NCI-H524 (cell line): Measurements from ENCODE around the gene DPY19L1.
A peak's percentile ranks its signal among the peaks of the same experiment; 100 is the strongest.
"Not testable (repeated sequence)": the region's sequence is repeated elsewhere in the genome, so short reads cannot be mapped to it uniquely, and the experiment has no call there.

Experiments
- DNase-seq, 2 experiments: peaks; one replicate each; lab custom pipeline; 2025; lab: John Stamatoyannopoulos, UW

Gene DPY19L1

DNA sequence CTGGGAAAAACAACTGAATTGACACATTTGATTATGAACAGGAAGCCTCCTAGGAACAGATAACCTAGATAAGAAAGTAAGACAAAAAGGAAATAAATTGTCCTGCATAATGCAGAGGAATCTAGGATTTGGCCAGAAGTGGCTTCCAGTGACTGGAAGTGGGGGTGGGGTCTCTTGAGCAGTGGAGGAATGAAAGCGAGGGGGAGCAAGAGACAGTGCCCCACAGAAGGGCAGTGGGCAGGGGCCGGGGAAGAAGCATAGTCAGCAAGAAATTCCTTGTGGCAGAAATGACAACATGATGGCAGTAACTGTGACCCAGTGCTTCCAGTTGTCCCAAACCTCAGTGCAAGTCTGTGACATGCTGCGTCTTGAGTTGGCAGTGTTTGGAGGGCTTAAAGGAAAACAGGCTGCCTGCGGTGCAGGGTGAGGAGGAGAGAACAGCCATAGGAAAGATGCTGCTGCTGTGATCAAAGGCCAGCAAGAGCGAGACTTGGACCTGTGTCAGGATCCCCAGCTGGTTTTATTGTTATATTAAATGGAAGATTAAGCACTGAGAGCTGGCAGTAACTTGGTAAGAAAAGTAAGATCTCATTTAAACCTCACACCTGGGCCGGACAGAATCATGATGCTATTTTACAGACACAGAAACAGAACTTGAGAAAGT is 119.0 kb downstream of the DPY19L1 start:
- not testable (repeated sequence) for DNase-seq

DNA sequence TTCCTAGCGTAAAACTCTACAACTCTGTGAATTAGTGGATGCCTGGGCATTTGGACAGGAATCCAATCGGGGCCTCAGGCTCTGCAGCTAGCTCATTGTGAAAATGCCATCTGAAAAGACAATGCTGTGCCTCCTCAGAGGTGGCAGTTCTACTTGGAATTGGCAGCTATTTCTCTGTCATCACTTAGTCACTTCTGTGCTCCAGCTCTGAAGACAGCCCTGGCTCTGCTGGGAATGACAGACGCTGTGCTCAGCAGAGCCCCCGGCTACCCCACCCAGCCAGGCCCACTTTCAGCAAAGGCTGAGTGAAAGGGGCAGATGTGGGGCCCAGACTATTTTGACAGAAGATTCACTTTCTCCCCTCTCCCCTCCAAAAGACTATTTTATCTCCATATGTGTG is 119.8 kb downstream of the DPY19L1 start:
- not testable (repeated sequence) for DNase-seq

DNA sequence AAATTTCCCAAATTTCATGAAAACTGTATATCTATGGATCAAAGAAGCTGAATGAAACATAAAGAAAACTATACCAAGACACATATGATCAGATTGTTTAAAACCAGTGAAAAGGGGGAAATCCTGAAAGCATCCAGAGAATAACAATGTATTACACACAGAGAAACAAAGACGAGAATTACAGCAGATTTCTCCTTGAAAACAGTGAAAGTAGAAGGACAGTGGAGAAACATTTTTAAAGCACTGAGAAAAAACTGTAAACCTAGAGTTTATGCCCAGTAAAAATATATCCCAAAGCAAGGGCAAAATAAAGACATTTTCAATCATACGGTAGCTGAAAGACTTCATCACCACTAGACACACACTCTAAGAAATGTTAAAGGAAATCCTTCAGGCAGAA is 121.0 kb downstream of the DPY19L1 start:
- no peak for DNase-seq

DNA sequence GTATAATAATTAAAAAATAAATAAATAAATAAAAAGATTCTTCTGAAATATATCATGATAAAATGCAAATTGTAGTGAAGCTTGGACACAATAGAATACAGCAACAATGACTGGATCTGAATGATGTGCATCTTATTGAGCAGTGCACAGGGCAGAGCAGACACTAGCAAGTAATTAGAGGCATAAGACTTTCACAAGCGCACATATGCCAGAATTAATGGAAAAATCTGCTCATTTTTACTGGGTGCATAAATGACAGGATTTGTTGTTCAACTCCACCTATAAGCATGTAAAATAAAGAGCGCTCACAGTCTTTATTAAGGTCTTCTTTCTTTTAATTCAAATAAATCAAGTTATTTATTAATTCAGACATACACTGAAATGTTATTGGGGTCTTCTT is 125.0 kb downstream of the DPY19L1 start:
- DNase-seq: no peak

DNA sequence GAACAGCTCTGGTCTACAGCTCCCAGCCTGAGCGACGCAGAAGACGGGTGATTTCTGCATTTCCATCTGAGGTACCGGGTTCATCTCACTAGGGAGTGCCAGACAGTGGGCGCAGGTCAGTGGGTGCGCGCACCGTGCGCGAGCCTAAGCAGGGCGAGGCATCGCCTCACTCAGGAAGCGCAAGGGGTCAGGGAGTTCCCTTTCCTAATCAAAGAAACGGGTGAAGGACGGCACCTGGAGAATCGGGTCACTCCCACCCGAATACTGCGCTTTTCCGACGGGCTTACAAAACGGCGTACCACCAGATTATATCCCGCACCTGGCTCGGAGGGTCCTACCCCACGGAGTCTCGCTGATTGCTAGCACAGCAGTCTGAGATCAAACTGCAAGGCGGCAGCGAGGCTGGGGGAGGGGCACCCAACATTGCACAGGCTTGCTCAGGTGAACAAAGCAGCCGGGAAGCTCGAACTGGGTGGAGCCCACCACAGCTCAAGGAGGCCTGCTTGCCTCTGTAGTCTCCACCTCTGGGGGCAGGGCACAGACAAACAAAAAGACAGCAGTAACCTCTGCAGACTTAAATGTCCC is 130.9 kb downstream of the DPY19L1 start:
- DNase-seq: not testable (repeated sequence)

DNA sequence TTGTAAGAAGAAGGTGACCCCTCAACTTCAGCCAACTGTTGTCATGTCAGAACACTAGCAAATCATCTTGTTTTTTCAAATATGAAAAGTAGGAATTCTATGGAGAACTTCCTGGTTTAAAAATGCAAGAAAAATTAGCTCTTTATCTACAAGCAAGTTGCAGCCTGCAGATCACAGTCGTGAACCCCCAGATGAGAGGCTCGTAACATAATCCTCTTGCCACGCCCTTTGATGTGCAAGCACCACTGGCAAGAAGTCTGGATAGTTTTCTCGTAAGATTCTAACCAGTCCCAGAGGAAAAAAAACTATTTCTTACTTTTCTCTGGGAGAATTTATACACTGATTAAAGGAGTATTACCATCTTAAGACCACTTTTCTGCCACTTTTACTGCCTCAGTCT is 132.3 kb downstream of the DPY19L1 start:
- DNase-seq: no peak

DNA sequence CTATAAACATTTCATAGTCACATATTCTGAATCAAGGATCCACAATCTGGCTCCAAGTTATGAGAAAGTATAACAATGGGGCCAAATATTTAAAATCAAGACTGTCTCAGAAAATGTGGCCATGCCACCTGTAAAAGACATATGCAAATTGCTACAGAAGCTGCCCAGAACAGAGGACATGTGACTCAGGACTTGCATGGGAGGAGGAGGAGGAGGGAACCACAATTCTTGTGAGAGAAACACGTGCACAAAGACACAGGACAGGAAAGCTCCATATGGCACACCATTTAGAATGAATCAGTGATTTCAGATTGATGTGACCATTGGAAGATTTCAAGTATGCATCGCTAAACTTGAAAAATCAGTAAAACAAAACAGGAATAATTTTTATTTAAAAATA is 133.4 kb downstream of the DPY19L1 start:
- DNase-seq: not testable (repeated sequence)

DNA sequence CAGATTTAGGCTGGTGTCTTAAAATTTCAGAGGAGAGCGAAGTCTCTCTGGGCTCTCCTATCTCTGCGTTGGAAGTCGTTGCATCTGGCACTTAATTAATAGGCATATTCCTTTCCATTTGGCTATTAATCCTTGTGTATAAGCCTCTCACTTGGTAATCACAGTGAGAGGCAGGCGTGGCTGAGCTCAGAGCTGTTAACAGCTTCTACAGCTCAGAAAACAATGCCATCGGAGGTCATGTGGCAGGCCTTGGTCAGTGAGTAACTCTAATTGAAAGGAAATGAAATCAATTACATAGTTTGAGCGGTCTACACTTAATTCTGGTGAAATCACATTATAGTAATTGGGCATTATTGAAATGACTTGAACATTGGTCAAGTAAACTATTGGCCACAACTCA is 135.1 kb downstream of the DPY19L1 start:
- peak; percentile 42 to 82 for DNase-seq

DNA sequence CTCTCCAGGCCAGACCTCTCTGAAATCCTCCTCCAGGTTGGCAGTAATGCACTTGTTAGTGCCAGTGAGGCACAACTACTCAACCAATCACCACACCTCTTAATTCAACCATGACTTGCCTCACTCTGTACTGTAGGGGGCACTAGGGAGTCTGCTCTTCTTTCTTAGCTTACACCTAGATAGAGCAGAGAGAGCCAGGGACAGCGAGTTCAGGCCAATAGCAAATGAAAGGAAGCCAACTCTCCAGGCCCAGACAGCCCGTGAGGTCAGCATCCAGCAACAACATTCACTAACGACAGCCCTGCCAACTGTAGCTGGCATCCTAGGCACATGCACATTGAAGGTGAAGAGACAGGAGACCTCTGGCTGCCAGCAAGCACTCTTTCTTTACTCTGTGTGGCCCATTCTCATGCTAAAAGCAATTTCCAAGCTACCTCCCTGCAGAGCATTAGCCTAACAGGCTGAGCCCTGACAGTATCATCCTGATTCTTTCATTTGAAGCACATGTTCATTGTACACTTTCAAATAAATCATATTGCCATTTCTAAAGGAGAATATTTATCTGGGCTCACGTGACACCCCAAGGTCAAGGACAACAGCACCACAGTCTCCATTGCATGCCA is 136.3 kb downstream of the DPY19L1 start:
- DNase-seq: no peak

DNA sequence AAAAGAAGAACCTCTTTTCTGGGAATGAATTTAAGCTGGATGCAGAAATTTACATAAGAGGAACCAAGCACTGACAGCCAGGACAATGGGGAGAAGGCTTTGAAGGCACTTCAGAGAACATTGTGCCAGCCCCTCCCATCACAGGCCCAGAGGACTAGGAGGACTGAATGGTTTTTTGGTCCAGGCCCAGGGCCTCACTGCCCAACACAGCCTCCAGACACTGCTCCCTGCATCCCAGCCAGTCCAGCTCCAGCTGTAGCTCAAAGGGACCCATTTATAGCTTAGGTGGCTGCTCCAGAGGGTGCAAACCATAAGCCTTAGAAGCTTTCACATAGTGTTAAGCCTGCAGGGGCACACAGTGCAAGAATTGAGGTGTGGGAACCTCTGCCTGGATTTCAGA is 142.1 kb downstream of the DPY19L1 start:
- no peak for DNase-seq

DNA sequence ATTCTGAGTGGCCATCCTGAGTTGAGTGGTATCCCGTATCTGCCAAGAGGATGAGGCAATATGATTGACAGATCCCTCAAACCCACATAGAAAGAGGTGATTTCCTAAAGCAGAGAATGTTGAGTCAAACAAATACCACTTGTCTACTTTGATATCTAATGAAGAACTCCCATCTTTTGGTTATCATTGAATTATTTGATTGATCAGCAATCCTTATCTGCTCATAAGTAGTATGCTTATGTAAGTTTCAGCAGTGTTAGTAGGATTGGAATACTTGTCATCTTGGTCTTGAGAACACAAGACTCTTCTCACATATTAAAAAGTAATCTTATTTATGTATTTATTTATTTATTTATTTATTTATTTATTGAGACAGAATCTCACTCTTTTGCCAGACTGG is 147.3 kb downstream of the DPY19L1 start:
- DNase-seq: no peak

DNA sequence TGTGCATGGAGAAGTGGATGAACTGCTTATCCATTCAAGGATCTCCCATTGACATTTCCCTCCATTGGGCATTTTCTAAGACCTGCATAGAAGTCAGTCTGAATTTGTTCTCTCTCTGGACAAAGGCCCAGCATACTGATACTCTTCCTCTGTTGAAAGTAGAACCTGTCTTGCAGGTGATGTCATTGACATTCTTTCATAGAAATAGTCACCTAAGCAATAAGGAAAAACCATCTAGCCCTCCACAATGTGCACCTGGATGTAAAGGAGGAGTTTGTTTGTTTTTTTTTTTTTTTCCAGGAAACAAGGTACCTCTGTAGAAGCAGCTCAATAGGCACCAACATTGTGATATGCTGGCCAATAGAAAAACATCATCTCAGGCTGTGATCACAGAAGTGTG is 150.4 kb downstream of the DPY19L1 start:
- no peak for DNase-seq

DNA sequence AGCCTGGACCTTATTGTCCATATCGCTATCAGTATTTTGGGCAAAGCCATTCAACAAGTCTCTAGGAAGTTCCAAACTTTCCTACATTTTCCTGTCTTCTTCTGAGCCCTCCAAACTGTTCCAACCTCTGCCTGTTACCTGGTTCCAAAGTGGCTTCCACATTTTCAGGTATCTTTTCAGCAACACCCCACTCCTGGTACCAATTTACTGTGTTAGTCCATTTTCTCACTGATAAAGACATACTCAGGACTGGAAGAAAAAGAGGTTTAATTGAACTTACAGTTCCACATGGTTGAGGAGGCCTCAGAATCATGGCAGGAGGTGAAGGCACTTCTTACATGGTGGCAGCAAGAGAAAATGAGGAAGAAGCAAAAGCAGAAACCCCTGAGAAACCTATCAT is 153.4 kb downstream of the DPY19L1 start:
- not testable (repeated sequence) for DNase-seq

DNA sequence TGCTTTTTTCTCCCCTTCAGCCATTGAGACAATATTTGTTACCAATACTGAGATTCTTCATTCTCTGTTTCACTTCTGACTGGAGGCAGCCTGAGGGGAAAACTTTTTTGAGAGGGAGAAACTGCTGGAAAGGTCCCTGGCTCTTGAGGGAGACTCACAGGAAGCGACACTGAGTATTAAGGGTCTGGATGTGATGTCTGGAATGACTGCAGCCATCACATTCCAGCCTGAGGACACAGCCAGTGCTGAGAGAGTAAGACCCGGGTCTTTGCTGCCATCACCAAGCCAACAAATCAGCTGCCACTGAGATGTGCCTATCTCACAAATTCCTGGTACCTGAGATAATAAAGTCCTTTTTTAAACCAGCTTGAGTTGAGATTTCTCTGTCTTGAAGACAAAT is 157.4 kb downstream of the DPY19L1 start:
- DNase-seq: no peak

DNA sequence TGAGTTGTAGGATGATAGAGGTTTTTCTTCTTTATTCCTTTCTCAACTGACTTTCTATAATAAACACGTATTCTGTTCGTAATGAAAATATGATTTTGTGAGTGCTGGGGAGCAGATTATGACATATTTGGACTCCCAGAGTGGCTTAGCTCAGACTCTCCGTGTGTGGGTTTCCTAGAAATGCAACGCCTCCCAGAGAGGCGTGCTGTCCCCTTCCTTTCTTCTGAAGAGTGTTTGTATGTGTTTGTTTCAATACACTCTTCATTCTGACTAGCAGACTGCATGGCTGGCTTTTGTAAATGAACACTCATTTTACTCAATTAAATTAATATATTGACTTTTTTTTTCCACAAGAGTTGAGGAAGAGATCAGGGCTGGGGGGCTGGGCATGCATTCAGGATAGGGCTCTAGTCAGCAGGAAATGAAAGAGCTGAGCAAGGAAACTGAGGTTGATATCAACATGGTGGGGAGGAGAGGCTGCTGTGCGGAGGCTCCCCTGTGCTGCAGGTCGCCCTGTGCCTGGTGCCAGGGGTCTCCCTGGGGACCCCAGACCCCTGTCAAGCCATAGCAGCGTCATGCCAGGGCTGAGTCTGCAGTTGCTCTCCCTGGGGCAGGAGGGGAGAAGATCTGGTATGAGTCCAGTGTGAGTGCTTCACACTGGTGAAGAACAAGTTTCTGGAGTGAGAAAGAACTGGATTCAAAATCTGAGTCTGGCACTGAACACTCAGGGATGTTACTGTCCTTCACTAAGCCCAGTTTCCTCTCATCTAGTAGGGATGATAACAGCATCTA is 158.1 kb downstream of the DPY19L1 start:
- DNase-seq: not testable (repeated sequence)
